GM21423 (cell line): ENCODE measurements around the gene TELO2.

Source experiments
- ATAC-seq: cut with Tn5 transposase; IDR thresholded peaks from one replicate; pipeline ENCODE4 v1.9.1; 2021; ENCODE audit warnings: mild to moderate bottlenecking, moderate library complexity; ENCODE audit not compliant: unreplicated experiment

TELO2 gene

GRCh38 chr16:1492923-1493745 lies at the start of gene TELO2:
Gene TELO2, plus strand, starts transcription at chr16:1493360. Its CDS starts 922 bp downstream, at chr16:1494282.
- ATAC-seq: peak; percentile 58

GRCh38 chr16:1443403-1443973 lies 49.7 kb upstream of the TELO2 start:
- no peak for ATAC-seq

- no peak for ATAC-seq
These were observed 49.0 kb upstream of the TELO2 start, which contains the start of gene CCDC154 for GRCh38 chr16:1443980-1444729. Gene CCDC154, minus strand, starts transcription at chr16:1444556. Its CDS starts 234 bp downstream, at chr16:1444322.

- no peak for ATAC-seq
These were observed 48.2 kb upstream of the TELO2 start for GRCh38 chr16:1444730-1445517.

- no peak for ATAC-seq
These were observed 47.5 kb upstream of the TELO2 start for GRCh38 chr16:1445518-1446203.

- no peak for ATAC-seq
These were observed 46.7 kb upstream of the TELO2 start for GRCh38 chr16:1446296-1447080.

- no peak for ATAC-seq
These were observed 45.2 kb upstream of the TELO2 start for GRCh38 chr16:1447965-1448364.

- ATAC-seq: no peak
These were observed 44.5 kb upstream of the TELO2 start for GRCh38 chr16:1448536-1449116.

- ATAC-seq: no peak
These were observed 43.9 kb upstream of the TELO2 start for GRCh38 chr16:1449201-1449788.

- ATAC-seq: no peak
These were observed 42.9 kb upstream of the TELO2 start for GRCh38 chr16:1450218-1450617.

GRCh38 chr16:1450841-1451240 lies 42.3 kb upstream of the TELO2 start:
- no peak for ATAC-seq

- ATAC-seq: no peak
These were observed 41.3 kb upstream of the TELO2 start for GRCh38 chr16:1451702-1452392.

- ATAC-seq: no peak
These were observed 40.6 kb upstream of the TELO2 start for GRCh38 chr16:1452530-1452929.

- no peak for ATAC-seq
These were observed 39.8 kb upstream of the TELO2 start for GRCh38 chr16:1453316-1453715.

- ATAC-seq: no peak
These were observed 38.6 kb upstream of the TELO2 start for GRCh38 chr16:1454561-1454960.

GRCh38 chr16:1455190-1456171 lies 37.7 kb upstream of the TELO2 start:
- no peak for ATAC-seq

- no peak for ATAC-seq
These were observed 36.2 kb upstream of the TELO2 start for GRCh38 chr16:1456951-1457350.
